ENCODE measurements around the gene CSGALNACT2. TPM values are rescaled to one million over a fixed set of nuclear protein-coding genes. Genes with fewer than 3 reads are reported as not detected.

The CSGALNACT2 gene
- total and polyA plus RNA-seq, 9 of the 15 experiments (the other 6 are each of a cell fraction or from before 2014, with no cell fraction given), result 1.4 to 7.3 (median 3.5) TPM

GRCh38 chr10:43120929-43121314 is 17.3 kb upstream of the CSGALNACT2 start:
- 6% methylated on average over 3 of the region's 3 CpGs for WGBS (ENCODE audit: insufficient coverage, low coverage, missing lambda C conversion rate)
- no peak for FAIRE-seq
- H3K4me1 ChIP-seq (replicated peaks in 1 of 2; ENCODE audit: control insufficient read depth in 2 of 2, insufficient read depth in 2 of 2, low read length in 2 of 2), result peaks cover 0 to 12% of the 10 kb centered on the region in 2 experiments; a peak in 1 of 5 replicates
- H3K27me3 ChIP-seq (ENCODE audit: control insufficient read depth in 2 of 2, insufficient read depth in 2 of 2, low read length in 2 of 2), result peaks cover 16 to 83% of the 10 kb centered on the region in 2 experiments
- H3K36me3 ChIP-seq (ENCODE audit: control insufficient read depth, insufficient read depth, low read length), result no peaks in the 10 kb centered on the region
- intact Hi-C loops (cut with micrococcal nuclease), result no loop called here
- no peak for ATAC-seq
- in situ Hi-C loops (cut with MboI), result no loop called here
- 0 out of 2 replicates have a peak, but pooled peaks cover 7% of the 10 kb centered on the region for H4K20me1 ChIP-seq (replicated peaks; ENCODE audit: control insufficient read depth, insufficient read depth, low read length)
- no peaks in the 10 kb centered on the region for H3K9me3 ChIP-seq (replicated peaks; ENCODE audit: control insufficient read depth, insufficient read depth, low read depth, low read length)
- ChIA-PET CTCF (ENCODE audit: low intra/inter-chr PET ratio) (no interaction called here), POLR2A (interaction anchor here (0.9 kb wide), 1 partner anchor 54 kb away, joined by 3 read pairs; no protein-coding TSS in a partner anchor)
- DNase-seq (ENCODE audit: extremely low read depth in 1 of 4, low spot score in 3 of 4), result no peak
- H3K79me2 ChIP-seq (ENCODE audit: control insufficient read depth, insufficient read depth, low read length), result no peaks in the 10 kb centered on the region
- H3K9me1 ChIP-seq (ENCODE audit: control insufficient read depth, insufficient read depth, low read length), result no peaks in the 10 kb centered on the region
- no peak overlapping the region for H3K27ac ChIP-seq (ENCODE audit: extremely low read depth, low read depth, low read length)
- H3K4me2 ChIP-seq (ENCODE audit: insufficient read depth, low read length), result no peak overlapping the region
- H3K9ac ChIP-seq (ENCODE audit: insufficient read depth in 1 of 2, low read depth in 2 of 2, low read length in 2 of 2), result no peak overlapping the region
- H2AFZ ChIP-seq (ENCODE audit: low read depth, low read length), result no peak overlapping the region
- H3K4me3 ChIP-seq, result no peak overlapping the region
- BruUV-seq (replicated peaks), result no TSS peak
- TF ChIP-seq IFI16 (CRISPR knock-in tag; IDR thresholded peaks at IDR 0.05) (no peak), EHMT2 (IDR thresholded peaks at IDR 0.05) (no peak), ZNF699 (CRISPR knock-in tag; IDR thresholded peaks at IDR 0.05; ENCODE audit: insufficient replicate concordance) (no peak), HMBOX1 (IDR thresholded peaks at IDR 0.05) (no peak), ZNF444 (CRISPR knock-in tag; IDR thresholded peaks at IDR 0.05) (no peak), ZNF589 (CRISPR knock-in tag; IDR thresholded peaks at IDR 0.05; ENCODE audit: low read depth) (no peak), MIER1 (IDR thresholded peaks at IDR 0.05; ENCODE audit: low read depth) (no peak), RAD51 (IDR thresholded peaks at IDR 0.05; ENCODE audit: borderline replicate concordance, low read depth) (no peak), TAF1 (IDR thresholded peaks at IDR 0.05; ENCODE audit: control insufficient read depth, extremely low read depth, insufficient read depth, low read length, severe bottlenecking) (no peak), PRDM10 (IDR thresholded peaks at IDR 0.05; ENCODE audit: partially characterized antibody) (no peak), XRCC5 (IDR thresholded peaks at IDR 0.05; ENCODE audit: low read depth, low read length) (no peak), ZNF347 (CRISPR knock-in tag; IDR thresholded peaks at IDR 0.05; ENCODE audit: low read depth) (no peak), NFYB (IDR thresholded peaks at IDR 0.05; ENCODE audit: extremely low read depth, insufficient read length) (no peak), TAL1 (IDR thresholded peaks at IDR 0.05) (no peak)
